Keratinocyte (primary cell): ENCODE measurements around the gene FCSK. TPM values are rescaled to one million over a fixed set of nuclear protein-coding genes. Genes with fewer than 3 reads are reported as not detected.

Source experiments
- DNase-seq: peaks from one replicate; pipeline ENCODE4 v3.0.0-alpha.2; 2011; ENCODE audit warnings: low read depth, missing footprints, low spot score
- FAIRE-seq: peaks from 2 replicates; lab custom pipeline; 2011; peaks lifted over from hg19 to GRCh38; lab: Jason Lieb, UNC
- H2AFZ ChIP-seq: 2 replicates; pipeline ENCODE4 v1.6.0; 2012; ENCODE audit warnings: low read length, control low read depth, inconsistent platforms; ENCODE audit not compliant: control insufficient read depth
- H3K27ac ChIP-seq: 2 replicates; pipeline ENCODE4 v1.5.1; 2011; ENCODE audit warnings: low read length; ENCODE audit not compliant: control insufficient read depth, insufficient read depth
- H3K27me3 ChIP-seq: 3 replicates; pipeline ENCODE4 v1.6.0; 2011; ENCODE audit warnings: low read length; ENCODE audit not compliant: control insufficient read depth, insufficient read depth; ENCODE audit errors: extremely low read depth
- H3K36me3 ChIP-seq, 2 experiments: 2 replicates in 1 of 2; 3 replicates in 1 of 2; pipeline ENCODE4 v1.5.1; 2011; ENCODE audit warnings: low read length in 2 of 2, mild to moderate bottlenecking in 1 of 2; ENCODE audit not compliant: control insufficient read depth in 2 of 2, insufficient read depth in 2 of 2; ENCODE audit errors: extremely low read depth in 1 of 2
- H3K4me1 ChIP-seq: 3 replicates; pipeline ENCODE4 v1.5.1; 2011; ENCODE audit warnings: low read length; ENCODE audit not compliant: control insufficient read depth, insufficient read depth; ENCODE audit errors: extremely low read depth
- H3K4me2 ChIP-seq: 3 replicates; pipeline ENCODE4 v1.6.0; 2011; ENCODE audit warnings: low read depth, low read length; ENCODE audit not compliant: control insufficient read depth, insufficient read depth; ENCODE audit errors: extremely low read depth
- H3K4me3 ChIP-seq, 3 experiments: fragments of 200-600 bp in 1 of 3; sonication (generic) in 1 of 3; 2 replicates in 2 of 3; 3 replicates in 1 of 3; pipeline ENCODE4 v1.5.1; 2011 to 2016; ENCODE audit warnings: low read length in 3 of 3, mild to moderate bottlenecking in 3 of 3, control low read depth in 2 of 3, inconsistent platforms in 1 of 3, low read depth in 1 of 3, mixed read lengths in 1 of 3, mixed run types in 1 of 3, moderate library complexity in 1 of 3; ENCODE audit not compliant: control insufficient read depth in 2 of 3, insufficient read depth in 2 of 3; ENCODE audit errors: extremely low read depth in 1 of 3
- H3K79me2 ChIP-seq: 2 replicates; pipeline ENCODE4 v1.6.0; 2012; ENCODE audit warnings: low read length; ENCODE audit not compliant: control insufficient read depth, insufficient read depth
- H3K9ac ChIP-seq: 3 replicates; pipeline ENCODE4 v1.6.0; 2011; ENCODE audit warnings: low read length; ENCODE audit not compliant: control insufficient read depth, insufficient read depth; ENCODE audit errors: extremely low read depth
- H3K9me1 ChIP-seq: 3 replicates; pipeline ENCODE4 v1.6.0; 2011; ENCODE audit warnings: low read length; ENCODE audit not compliant: control insufficient read depth, insufficient read depth; ENCODE audit errors: extremely low read depth
- H3K9me3 ChIP-seq: 2 replicates; pipeline ENCODE4 v1.5.1; 2012; ENCODE audit warnings: low read depth, low read length; ENCODE audit not compliant: control insufficient read depth
- H4K20me1 ChIP-seq: 3 replicates; pipeline ENCODE4 v1.6.0; 2011; ENCODE audit warnings: low read length; ENCODE audit not compliant: control insufficient read depth, insufficient read depth; ENCODE audit errors: extremely low read depth
- EZH2 ChIP-seq: IDR thresholded peaks from one replicate; pipeline ENCODE4 v1.6.1; 2012; ENCODE audit warnings: inconsistent platforms, mild to moderate bottlenecking, low read length, moderate library complexity
- dilution Hi-C: fragments of 300-500 bp; cut with MboI; formaldehyde crosslinking; loops from one replicate; pipeline ENCODE4 v1.7.0; 2020; ENCODE audit warnings: low sequenced_read_pairs; ENCODE audit not compliant: extremely low pct_ligation_motif_present
- polyA plus RNA-seq, 5 experiments: library from polyadenylated mRNA; depleted of rRNA in 3 of 5; stranded (reverse) in 3 of 5; stranded (forward) in 1 of 5; unstranded in 1 of 5; fragments of >200 nt; gene quantifications; 1 replicate in 1 of 5; 2 replicates in 3 of 5; 3 replicates in 1 of 5; pipeline versions ENCODE4 v1.2.1 to v1.2.3, GENCODE V29; 2011 to 2012; ENCODE audit warnings: missing spikeins in 2 of 5, low read depth in 1 of 5, low replicate concordance in 1 of 5
- TF ChIP-seq, protein P1 (sequence below), 3 experiments: IDR thresholded peaks in 1 of 3; conservative IDR thresholded peaks in 1 of 3; optimal IDR thresholded peaks in 1 of 3; 2 replicates in 2 of 3; 3 replicates in 1 of 3; pipeline versions ENCODE3 to v1.5.1; 2011; ENCODE audit warnings: low read length in 3 of 3, mild to moderate bottlenecking in 3 of 3, moderate library complexity in 2 of 3, control low read depth in 1 of 3, inconsistent platforms in 1 of 3; ENCODE audit not compliant: insufficient read depth in 2 of 3; ENCODE audit errors: extremely low read depth in 1 of 3

FCSK gene
- polyA plus RNA-seq, 1 donor (not counting 4 experiments of a cell fraction or from before 2014, with no cell fraction given), result 6.5 TPM

- dilution Hi-C loops, result no loop called here
- H3K36me3 ChIP-seq, result peaks cover 4 to 5% of the 10 kb centered on the region in 2 experiments
- no peak overlapping the region for H3K27ac ChIP-seq
- H3K4me2 ChIP-seq, result no peak overlapping the region
- no peak overlapping the region for H3K9ac ChIP-seq
- no peak for TF ChIP-seq EZH2
- TF ChIP-seq, protein P1, sequence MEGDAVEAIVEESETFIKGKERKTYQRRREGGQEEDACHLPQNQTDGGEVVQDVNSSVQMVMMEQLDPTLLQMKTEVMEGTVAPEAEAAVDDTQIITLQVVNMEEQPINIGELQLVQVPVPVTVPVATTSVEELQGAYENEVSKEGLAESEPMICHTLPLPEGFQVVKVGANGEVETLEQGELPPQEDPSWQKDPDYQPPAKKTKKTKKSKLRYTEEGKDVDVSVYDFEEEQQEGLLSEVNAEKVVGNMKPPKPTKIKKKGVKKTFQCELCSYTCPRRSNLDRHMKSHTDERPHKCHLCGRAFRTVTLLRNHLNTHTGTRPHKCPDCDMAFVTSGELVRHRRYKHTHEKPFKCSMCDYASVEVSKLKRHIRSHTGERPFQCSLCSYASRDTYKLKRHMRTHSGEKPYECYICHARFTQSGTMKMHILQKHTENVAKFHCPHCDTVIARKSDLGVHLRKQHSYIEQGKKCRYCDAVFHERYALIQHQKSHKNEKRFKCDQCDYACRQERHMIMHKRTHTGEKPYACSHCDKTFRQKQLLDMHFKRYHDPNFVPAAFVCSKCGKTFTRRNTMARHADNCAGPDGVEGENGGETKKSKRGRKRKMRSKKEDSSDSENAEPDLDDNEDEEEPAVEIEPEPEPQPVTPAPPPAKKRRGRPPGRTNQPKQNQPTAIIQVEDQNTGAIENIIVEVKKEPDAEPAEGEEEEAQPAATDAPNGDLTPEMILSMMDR (optimal IDR thresholded peaks at IDR 0.05 in 1 of 3, IDR thresholded peaks at IDR 0.05 in 1 of 3, conservative IDR thresholded peaks at IDR 0.05 in 1 of 3; ENCODE audit: extremely low read depth in 1 of 3, insufficient read depth in 2 of 3, low read length in 3 of 3), result no peak
- no peaks in the 10 kb centered on the region for H3K79me2 ChIP-seq
- no peaks in the 10 kb centered on the region for H3K27me3 ChIP-seq
- DNase-seq (no peak), FAIRE-seq (no peak)
- H4K20me1 ChIP-seq, result no peaks in the 10 kb centered on the region
- H3K9me1 ChIP-seq, result no peaks in the 10 kb centered on the region
- H3K4me1 ChIP-seq, result no peaks in the 10 kb centered on the region
- H3K9me3 ChIP-seq, result no peaks in the 10 kb centered on the region
- H3K4me3 ChIP-seq, result no peak overlapping the region
- H2AFZ ChIP-seq, result no peak overlapping the region
Observed at GRCh38 chr16:70490261-70490660, 35.9 kb downstream of the FCSK start.

DNA sequence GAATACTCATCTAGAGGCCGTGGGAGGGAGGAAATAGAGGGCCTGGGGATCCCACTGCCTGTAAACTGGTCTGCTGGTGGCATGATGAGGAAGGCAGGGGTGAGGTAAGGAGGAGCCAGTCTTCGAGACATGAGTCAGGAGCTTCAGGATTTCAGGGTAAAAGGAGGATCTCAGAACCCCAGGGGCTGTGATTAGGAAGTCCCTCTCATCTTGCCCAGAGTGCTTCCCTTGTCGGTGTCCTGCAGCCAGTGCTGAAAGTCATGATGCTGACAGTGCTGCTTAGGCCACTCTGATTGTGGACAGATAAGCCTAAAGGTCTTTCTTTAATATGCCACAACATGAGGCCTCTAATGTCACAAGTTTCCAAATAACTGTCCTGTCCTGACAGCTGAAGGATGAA lies 39.4 kb downstream of the FCSK start:
- dilution Hi-C loops, result no loop called here
- Histone ChIP-seq H3K9me3 (no peaks in the 10 kb centered on the region), H3K79me2 (no peaks in the 10 kb centered on the region), H3K9ac (no peak overlapping the region), H3K4me3 (no peak overlapping the region), H3K4me2 (no peak overlapping the region), H4K20me1 (no peaks in the 10 kb centered on the region), H3K27ac (no peak overlapping the region), H2AFZ (no peak overlapping the region), H3K9me1 (no peaks in the 10 kb centered on the region), H3K27me3 (no peaks in the 10 kb centered on the region), H3K4me1 (no peaks in the 10 kb centered on the region), H3K36me3 (peaks cover 12 to 13% of the 10 kb centered on the region in 2 experiments)
- DNase-seq (no peak), FAIRE-seq (no peak)
- TF ChIP-seq EZH2, result no peak
- TF ChIP-seq, protein P1 (optimal IDR thresholded peaks at IDR 0.05 in 1 of 3, IDR thresholded peaks at IDR 0.05 in 1 of 3, conservative IDR thresholded peaks at IDR 0.05 in 1 of 3; ENCODE audit: extremely low read depth in 1 of 3, insufficient read depth in 2 of 3, low read length in 3 of 3), result no peak
